Islet of Langerhans (tissue), 1 donor: Measurements from ENCODE around the gene CCDC196.
"Not testable (repeated sequence)": the region's sequence is repeated elsewhere in the genome, so short reads cannot be mapped to it uniquely, and the experiment has no call there.

ENCODE experiments used
- FAIRE-seq: peaks from one replicate; lab custom pipeline; 2011; peaks lifted over from hg19 to GRCh38; lab: Jason Lieb, UNC

Gene CCDC196

DNA sequence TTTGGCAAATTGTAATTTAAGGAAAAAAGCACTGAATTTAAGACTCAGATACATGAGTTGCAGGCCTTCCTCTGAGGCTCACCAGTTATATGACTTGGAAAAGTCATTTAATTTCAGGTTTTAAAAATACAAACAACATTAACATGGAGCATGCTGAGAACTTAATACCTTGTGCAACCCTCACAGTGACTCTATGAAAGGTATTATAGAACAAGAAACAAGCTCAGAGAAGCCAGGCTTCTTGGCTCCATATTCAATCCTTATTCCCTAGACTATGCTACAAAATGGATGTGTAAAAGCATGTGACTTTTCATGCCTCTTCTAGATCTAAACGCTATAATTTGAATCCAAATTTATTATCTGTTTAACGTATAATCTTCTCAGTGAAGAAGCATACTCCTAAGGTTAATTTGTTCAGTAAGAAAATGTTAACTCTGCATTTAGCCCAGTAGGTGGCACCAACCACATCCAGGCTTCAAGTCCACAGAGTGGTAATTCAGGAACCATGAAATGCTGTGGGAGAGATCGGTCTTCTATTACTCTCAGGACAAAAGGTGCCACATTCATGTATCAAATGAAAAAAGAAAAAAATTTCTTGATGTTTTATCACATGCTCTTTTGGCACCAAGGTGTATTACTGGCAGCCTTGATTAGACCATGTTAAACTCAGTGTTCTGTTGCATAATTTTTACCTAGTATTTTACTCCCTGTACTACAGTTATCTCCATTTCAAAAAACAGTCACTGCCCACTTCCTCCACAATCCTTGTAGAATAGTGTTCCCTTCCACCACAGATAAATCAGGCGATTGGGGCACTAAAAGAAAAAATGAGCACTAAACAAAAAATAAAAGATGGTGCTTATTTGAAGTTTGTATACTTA is 9.3 kb downstream of the CCDC196 start:
- peak; percentile 96 for FAIRE-seq

DNA sequence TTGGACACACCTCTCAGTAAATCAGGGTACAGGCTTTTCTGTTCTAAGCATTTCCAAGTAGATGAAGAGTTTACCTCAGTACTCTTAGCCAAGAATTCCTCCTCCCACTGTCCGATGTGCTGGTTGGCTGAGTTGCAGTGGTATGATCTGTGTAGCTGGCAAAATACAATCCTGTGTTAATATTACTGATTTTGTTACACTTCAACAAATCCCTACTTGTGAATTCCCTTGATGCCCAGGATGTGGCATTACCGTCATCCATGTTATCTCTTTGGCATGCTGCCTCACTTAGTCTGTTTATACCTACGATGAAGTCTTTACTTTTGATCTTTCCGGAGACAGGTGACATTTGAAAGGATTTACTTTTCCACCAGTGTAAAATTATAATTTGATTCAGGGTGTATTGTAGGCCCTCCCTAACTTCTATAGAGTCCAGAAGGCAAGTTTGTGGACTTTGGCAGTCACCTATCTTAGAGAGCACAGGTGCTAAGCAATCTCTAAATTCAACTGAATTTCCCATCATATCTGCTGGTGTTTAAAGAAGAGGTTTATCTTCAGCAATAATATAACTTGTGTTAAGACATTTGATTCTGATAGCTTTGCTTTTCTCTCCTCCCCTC is 10.1 kb downstream of the CCDC196 start:
- FAIRE-seq: no peak

DNA sequence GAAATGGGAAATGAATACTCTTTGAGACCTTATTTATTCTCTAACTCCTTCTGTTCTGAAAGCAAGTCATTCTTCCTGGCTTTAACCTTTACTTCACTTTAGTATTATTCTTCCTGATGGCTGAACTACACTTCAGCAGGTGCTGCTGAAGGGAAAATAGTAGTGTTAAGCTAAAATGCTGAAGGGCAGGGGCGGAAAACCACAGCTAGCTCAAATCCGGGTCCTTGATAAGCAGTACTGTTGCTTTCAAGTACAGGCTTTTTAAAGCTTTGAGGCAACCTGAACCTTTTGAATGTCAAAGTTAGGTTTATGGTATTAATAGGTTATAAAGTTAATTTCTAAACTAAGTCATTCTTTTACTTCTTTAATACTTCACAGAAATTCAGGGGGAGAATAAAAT is 10.7 kb downstream of the CCDC196 start:
- FAIRE-seq: no peak

DNA sequence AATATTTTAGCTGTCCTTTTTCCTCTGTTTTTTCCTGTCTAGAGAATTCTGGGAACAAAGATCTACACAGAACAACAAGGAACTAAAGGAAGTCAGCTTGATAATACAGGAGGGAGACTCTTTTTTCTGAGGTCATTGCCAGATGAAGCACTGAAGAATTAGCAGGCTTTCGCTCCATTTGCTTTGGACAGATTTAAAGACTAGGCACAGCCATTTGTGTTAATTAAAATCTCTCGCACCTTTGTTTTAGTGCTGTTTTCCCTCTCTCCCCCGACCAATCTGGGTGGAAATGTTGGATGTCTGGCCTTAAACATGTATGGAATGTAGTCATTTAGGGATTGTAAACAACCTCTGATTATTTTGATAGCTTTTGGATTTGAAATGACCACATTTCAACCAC is 12.1 kb downstream of the CCDC196 start:
- FAIRE-seq: peak; percentile 17

- FAIRE-seq: no peak
These were observed 15.4 kb downstream of the CCDC196 start for GRCh38 chr14:66501592-66501991.

- FAIRE-seq: not testable (repeated sequence)
These were observed 16.7 kb downstream of the CCDC196 start for GRCh38 chr14:66502836-66503235.

DNA sequence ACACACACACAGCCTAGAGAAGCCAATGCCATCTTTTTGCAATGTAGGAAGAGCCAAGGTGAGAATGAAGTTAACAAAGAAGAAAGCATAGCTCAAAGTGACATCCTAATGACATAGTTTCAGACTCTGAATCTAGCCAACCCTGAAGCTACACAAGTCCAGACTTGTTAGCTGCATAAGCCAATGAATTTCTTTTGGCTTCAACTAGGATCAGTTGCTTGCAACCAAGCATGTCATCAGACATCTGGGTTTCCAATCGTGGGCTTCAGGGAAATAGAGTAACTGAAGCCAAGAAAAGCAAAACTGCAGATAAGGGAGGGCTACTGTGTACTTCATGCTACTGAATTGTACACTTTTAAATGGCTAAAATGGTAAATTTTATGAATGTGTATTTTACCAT is 17.4 kb downstream of the CCDC196 start:
- FAIRE-seq: no peak

DNA sequence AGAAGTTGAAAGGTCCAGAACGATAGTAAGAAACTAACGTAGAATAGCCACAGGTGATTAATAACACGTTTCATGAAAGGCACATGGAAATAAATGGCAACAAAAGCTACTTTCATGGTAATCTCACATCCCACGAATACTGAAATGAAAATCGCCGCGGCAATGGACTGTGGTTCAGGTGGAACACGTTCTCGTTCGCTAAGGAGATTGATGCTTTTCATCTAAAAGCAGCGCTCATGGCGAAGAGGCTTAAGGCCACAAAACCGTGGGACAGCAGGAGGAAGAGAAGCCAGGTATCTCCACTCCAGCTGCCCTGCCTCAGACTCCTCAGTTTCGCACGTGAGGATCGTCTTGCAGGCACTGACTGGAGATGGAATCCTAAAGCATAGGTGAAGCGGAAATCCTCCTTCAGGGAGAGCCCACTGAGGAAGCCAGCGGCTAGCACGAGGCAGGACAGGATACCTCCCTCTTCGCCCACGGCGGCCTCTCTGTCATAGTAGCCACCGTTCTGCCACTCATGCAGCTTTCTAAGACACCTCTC is 21.1 kb downstream of the CCDC196 start:
- no peak for FAIRE-seq

GRCh38 chr14:66507722-66508546 is 21.8 kb downstream of the CCDC196 start, which contains the start of gene GPHN:
Gene GPHN (plus strand): TSS chr14:66508147.
- no peak for FAIRE-seq

- no peak for FAIRE-seq
These were observed 22.3 kb downstream of the CCDC196 start for GRCh38 chr14:66508547-66508845.

- FAIRE-seq: no peak
These were observed 22.9 kb downstream of the CCDC196 start for GRCh38 chr14:66508846-66509621.

- FAIRE-seq: no peak
These were observed 23.7 kb downstream of the CCDC196 start for GRCh38 chr14:66509874-66510273.

GRCh38 chr14:66511849-66512248 is 25.7 kb downstream of the CCDC196 start:
- FAIRE-seq: peak; percentile 74

DNA sequence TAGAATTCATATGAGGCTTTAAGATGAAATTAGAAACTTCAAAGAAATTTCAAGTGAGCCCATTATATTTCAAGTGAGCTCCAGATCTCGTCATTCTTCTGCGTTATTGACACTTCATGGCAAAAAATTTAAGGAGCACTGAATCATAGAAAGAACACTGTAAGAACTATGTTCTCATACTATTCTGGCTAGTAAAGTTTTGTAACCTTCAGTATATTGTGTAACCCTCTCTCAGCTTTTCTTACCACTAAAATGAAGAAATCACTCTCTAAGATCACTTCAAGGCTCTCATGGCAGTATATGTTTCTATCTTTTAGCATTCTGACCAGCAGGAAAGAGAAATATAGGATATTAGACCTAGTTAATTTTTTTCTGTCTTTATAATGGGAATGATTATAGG is 28.0 kb downstream of the CCDC196 start:
- FAIRE-seq: no peak

DNA sequence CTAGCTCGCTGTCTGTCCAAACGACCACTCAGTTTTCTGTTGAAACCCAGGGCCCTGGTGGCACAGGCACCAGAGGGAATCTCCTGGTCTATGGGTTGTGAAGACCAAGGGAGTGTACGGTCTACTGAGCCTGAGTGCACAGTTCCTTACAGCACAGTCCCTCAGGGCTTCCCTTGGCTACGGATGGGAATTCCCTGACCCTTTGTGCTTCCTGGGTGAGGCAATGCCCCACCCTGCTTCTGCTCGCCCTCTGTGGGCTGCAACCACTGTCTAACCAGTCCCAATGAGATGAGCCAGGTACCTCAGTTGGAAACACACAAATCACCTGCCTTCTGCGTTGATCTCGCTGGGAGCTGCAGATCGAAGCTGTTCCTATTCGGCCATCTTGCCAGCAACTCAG is 44.4 kb downstream of the CCDC196 start:
- FAIRE-seq: no peak

DNA sequence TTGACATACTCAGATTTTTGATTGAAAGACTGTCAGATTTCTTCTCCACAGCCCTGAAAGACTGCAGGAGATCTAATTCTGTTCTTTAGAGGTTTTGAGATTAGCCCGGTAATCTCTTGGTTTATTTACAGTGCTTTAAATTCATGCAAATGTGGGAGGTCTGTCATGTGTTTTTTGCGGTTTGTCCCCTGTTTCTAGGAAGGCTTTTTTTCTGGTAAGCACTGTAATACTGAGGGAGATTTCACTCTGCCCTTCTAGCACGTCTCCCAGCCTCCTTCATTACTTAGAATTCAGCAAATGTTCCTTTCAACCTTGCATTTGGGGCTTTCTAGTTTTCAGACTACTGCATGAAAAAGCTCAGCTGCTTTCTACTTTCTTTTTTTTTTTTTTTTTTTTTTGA is 52.9 kb downstream of the CCDC196 start:
- FAIRE-seq: no peak

DNA sequence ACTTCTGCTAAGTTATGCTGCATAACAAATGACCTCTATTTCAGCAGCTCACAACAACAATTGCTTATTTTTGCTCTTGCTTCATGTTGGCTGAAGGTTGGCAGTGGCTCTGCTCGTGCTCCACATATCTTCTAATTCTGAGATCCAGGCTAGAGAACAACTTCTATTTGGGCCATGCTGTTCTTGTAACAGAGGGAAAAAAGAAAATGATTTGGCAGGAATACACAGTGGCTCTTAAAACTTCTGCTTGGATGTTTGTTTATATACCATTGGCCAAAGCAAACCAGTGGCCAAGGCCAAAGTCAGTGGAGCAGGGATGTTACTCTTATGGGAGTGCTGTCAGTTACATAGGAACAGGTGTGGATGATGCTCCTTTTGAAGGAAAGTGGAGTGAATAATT is 53.9 kb downstream of the CCDC196 start:
- no peak for FAIRE-seq

- no peak for FAIRE-seq
These were observed 55.5 kb downstream of the CCDC196 start for GRCh38 chr14:66541627-66542026.

DNA sequence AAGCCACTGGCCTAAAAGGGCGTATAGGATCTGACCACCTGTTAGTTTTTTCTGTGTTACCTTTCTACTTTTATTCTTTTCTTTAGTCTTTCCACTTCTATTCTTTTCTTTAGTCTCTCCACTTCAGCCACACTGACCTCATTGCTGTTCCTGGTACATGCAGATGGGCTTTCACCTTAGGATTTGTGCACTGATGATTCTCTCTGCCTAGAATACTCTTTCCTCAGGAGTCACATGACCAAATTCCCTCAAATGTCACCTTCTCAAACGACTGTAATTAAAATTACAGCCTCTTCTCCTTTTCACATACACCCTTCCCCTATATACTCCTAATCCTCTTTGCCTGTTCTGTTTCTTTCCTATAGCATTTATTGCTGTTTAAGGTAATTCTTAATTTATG is 57.8 kb downstream of the CCDC196 start:
- FAIRE-seq: no peak

- not testable (repeated sequence) for FAIRE-seq
These were observed 59.0 kb downstream of the CCDC196 start for GRCh38 chr14:66545191-66545590.

GRCh38 chr14:66545751-66546150 is 59.6 kb downstream of the CCDC196 start:
- FAIRE-seq: not testable (repeated sequence)
